Natural killer cell (primary cell): Measurements from ENCODE around the gene SLC5A2. TPM values are rescaled to one million over a fixed set of nuclear protein-coding genes. Genes with fewer than 3 reads are reported as not detected.

ENCODE experiments used
- ATAC-seq, 3 donors: fragments of 150-1000 bp in 2 of 3; fragments of 200-7000 bp in 1 of 3; cut with Tn5 transposase; 1 replicate in 1 of 3; 2 replicates in 2 of 3; pipeline ENCODE4 v1.10.0; 2021; ENCODE audit warnings: mild to moderate bottlenecking in 2 of 3, moderate library complexity in 2 of 3
- DNase-seq, 2 donors: peaks; one replicate each; pipeline versions ENCODE4 v3.0.0 to v3.0.0-alpha.2; 2013 to 2021; ENCODE audit warnings: mixed read lengths in 1 of 2
- H3K27ac ChIP-seq: one replicate; pipeline ENCODE4 v1.5.1; 2013; ENCODE audit warnings: mild to moderate bottlenecking, low read length
- H3K27me3 ChIP-seq: one replicate; pipeline ENCODE4 v1.6.1; 2013; ENCODE audit warnings: low read length; ENCODE audit not compliant: control insufficient read depth, insufficient read depth
- H3K36me3 ChIP-seq: one replicate; pipeline ENCODE4 v1.6.1; 2013; ENCODE audit warnings: low read length; ENCODE audit not compliant: control insufficient read depth, insufficient read depth
- H3K4me1 ChIP-seq: one replicate; pipeline ENCODE4 v1.6.1; 2013; ENCODE audit warnings: low read length; ENCODE audit not compliant: control insufficient read depth, insufficient read depth
- H3K4me3 ChIP-seq: one replicate; pipeline ENCODE4 v1.5.1; 2013; ENCODE audit warnings: low read length
- H3K9me3 ChIP-seq: one replicate; pipeline ENCODE4 v1.6.1; 2013; ENCODE audit warnings: low read length; ENCODE audit not compliant: control insufficient read depth, insufficient read depth
- H3K27ac Mint-ChIP-seq, 2 donors: one replicate each; pipeline ENCODE4 v1.8.0; 2022; ENCODE audit warnings: mild to moderate bottlenecking in 2 of 2, mixed read lengths in 2 of 2, moderate library complexity in 1 of 2
- H3K27me3 Mint-ChIP-seq, 2 donors: one replicate each; pipeline ENCODE4 v1.8.0; 2022; ENCODE audit warnings: low read depth in 2 of 2, mixed read lengths in 2 of 2
- H3K36me3 Mint-ChIP-seq: one replicate; pipeline ENCODE4 v1.8.0; 2022; ENCODE audit warnings: mixed read lengths
- H3K4me1 Mint-ChIP-seq, 2 donors: one replicate each; pipeline ENCODE4 v1.8.0; 2022; ENCODE audit warnings: mixed read lengths in 2 of 2
- H3K4me3 Mint-ChIP-seq: one replicate; pipeline ENCODE4 v1.8.0; 2022; ENCODE audit warnings: mild to moderate bottlenecking, moderate library complexity, mixed read lengths
- H3K9me3 Mint-ChIP-seq, 2 donors: one replicate each; pipeline ENCODE4 v1.8.0; 2022; ENCODE audit warnings: mixed read lengths in 2 of 2
- CTCF ChIP-seq: fragments of 200-600 bp; IDR thresholded peaks from one replicate; pipeline ENCODE4 v1.8.0; 2022; ENCODE audit warnings: antibody characterized with exemption
- WGBS: methylation state at CpG from one replicate; pipeline ENCODE4 v1.1.7; 2013; ENCODE audit warnings: missing lambda C conversion rate; ENCODE audit not compliant: insufficient coverage; 5-methylcytosine and 5-hydroxymethylcytosine counted together
- intact Hi-C: fragments of 100-400 bp; cut with micrococcal nuclease; formaldehyde crosslinking; loops from one replicate; pipeline ENCODE4 v1.14.2; 2022
- total RNA-seq, 4 donors: library from RNA; stranded (reverse); fragments of 120-200 nt in 1 of 4; gene quantifications; one replicate each; pipeline versions ENCODE4 v1.2.3 to v1.2.4, GENCODE V29; 2013 to 2022

Gene SLC5A2
- total RNA-seq, 3 donors from 2014 or later (not counting 1 experiment from before 2014, with no cell fraction given): 0.20 to 0.96 TPM; not detected in 1

GRCh38 chr16:31452631-31453106 lies 30.3 kb upstream of the SLC5A2 start:
- H3K4me3 ChIP-seq: no peak overlapping the region
- peaks cover 42% of the 10 kb centered on the region for H3K4me1 ChIP-seq
- H3K9me3 ChIP-seq: no peaks in the 10 kb centered on the region
- H3K27ac Mint-ChIP-seq: no peak overlapping the region
- DNase-seq (no peak), ATAC-seq (no peak)
- WGBS: 94% methylated on average over 3 of the region's 3 CpGs
- no peak for TF ChIP-seq CTCF
- H3K36me3 ChIP-seq: peaks cover 4% of the 10 kb centered on the region
- no peaks in the 10 kb centered on the region for H3K9me3 Mint-ChIP-seq
- H3K27ac ChIP-seq: no peak overlapping the region
- H3K4me3 Mint-ChIP-seq: no peak overlapping the region
- H3K4me1 Mint-ChIP-seq: peaks cover 28 to 32% of the 10 kb centered on the region in 2 donors
- intact Hi-C loops: loop anchor here (10.0 kb wide), 1 partner anchor 262 kb away; a partner anchor contains a TSS
- H3K27me3 ChIP-seq: no peaks in the 10 kb centered on the region
- H3K27me3 Mint-ChIP-seq: no peaks in the 10 kb centered on the region
- no peaks in the 10 kb centered on the region for H3K36me3 Mint-ChIP-seq

- Mint-ChIP-seq H3K4me3 (peak overlapping the region; percentile 52), H3K4me1 (peaks cover 34 to 39% of the 10 kb centered on the region in 2 donors), H3K36me3 (no peaks in the 10 kb centered on the region), H3K27me3 (no peaks in the 10 kb centered on the region), H3K27ac (peak overlapping the region in 1 of 2 donors; percentile 34), H3K9me3 (no peaks in the 10 kb centered on the region)
- WGBS: 76% methylated on average over 20 of the region's 20 CpGs
- H3K36me3 ChIP-seq: peaks cover 4% of the 10 kb centered on the region
- TF ChIP-seq CTCF: no peak
- H3K9me3 ChIP-seq: no peaks in the 10 kb centered on the region
- intact Hi-C loops: loop anchor here (10.0 kb wide), 1 partner anchor 261 kb away; a partner anchor contains a TSS
- no peak for DNase-seq
- H3K4me3 ChIP-seq: no peak overlapping the region
- H3K27me3 ChIP-seq: no peaks in the 10 kb centered on the region
- ATAC-seq: no peak
- no peak overlapping the region for H3K27ac ChIP-seq
- H3K4me1 ChIP-seq: peaks cover 51% of the 10 kb centered on the region
These were observed 29.4 kb upstream of the SLC5A2 start for GRCh38 chr16:31453255-31454204.

GRCh38 chr16:31455601-31456314 lies 27.2 kb upstream of the SLC5A2 start:
- Histone ChIP-seq H3K4me1 (peaks cover 64% of the 10 kb centered on the region), H3K27ac (no peak overlapping the region), H3K9me3 (no peaks in the 10 kb centered on the region), H3K4me3 (no peak overlapping the region), H3K27me3 (no peaks in the 10 kb centered on the region), H3K36me3 (peaks cover 4% of the 10 kb centered on the region)
- intact Hi-C loops: loop anchor here (5.0 to 10.0 kb wide), 2 partner anchors 259 to 417 kb away; partner anchors contain the start of gene ZNF267
- WGBS: 60% methylated on average over 16 of the region's 17 CpGs
- no peaks in the 10 kb centered on the region for H3K27me3 Mint-ChIP-seq
- H3K4me3 Mint-ChIP-seq: no peak overlapping the region
- H3K9me3 Mint-ChIP-seq: no peaks in the 10 kb centered on the region
- H3K27ac Mint-ChIP-seq: peak overlapping the region; percentile 21 to 47
- TF ChIP-seq CTCF: no peak
- DNase-seq (peak in 1 of 2 donors; percentile 57), ATAC-seq (no peak)
- peaks cover 41 to 45% of the 10 kb centered on the region in 2 donors for H3K4me1 Mint-ChIP-seq
- H3K36me3 Mint-ChIP-seq: no peaks in the 10 kb centered on the region
